GM18499 (cell line): ENCODE measurements around the gene FAIM.
"Not testable (repeated sequence)": the region's sequence is repeated elsewhere in the genome, so short reads cannot be mapped to it uniquely, and the experiment has no call there.

Source experiments
- ATAC-seq: cut with Tn5 transposase; IDR thresholded peaks from one replicate; pipeline ENCODE4 v1.9.1; 2021; ENCODE audit warnings: moderate number of reproducible peaks; ENCODE audit not compliant: insufficient read depth, unreplicated experiment

FAIM gene

DNA sequence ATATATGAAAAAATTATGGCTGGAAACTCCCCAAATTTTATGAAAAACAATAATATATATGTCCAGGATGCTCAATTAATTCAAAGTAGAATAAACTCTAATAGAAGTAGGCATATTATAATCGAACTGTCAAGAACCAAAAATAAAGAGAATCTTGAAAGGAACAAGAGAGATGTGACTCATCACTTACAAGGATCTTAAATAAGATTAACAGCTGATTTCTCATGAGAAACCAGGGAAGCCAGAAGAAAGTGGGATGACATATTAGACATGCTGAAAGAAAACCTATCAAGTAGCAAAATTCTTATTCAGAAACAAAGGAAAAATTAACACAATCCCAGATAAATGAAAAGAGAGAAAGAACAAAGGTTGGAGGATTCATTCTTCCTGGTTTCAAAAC is 66.8 kb downstream of the FAIM start:
- no peak for ATAC-seq

DNA sequence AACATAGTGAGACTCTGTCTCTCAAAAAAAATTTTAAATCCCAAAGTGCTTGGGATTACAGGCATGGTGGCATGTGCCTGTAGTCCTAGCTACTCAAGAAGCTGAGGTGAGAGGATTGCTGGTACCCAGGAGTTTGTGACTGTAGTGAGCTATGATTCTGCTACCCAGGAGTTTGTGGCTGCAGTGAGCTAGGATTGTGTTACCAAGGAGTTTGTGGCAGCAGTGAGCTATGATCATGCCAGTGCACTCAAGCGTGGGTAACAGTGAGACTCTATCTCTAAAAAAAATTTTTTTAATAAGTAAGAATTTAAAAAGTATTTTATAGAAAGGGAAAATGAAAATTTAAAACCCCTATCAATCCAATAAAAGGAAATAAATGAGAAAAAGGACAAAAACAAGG is 69.5 kb downstream of the FAIM start:
- ATAC-seq: no peak

DNA sequence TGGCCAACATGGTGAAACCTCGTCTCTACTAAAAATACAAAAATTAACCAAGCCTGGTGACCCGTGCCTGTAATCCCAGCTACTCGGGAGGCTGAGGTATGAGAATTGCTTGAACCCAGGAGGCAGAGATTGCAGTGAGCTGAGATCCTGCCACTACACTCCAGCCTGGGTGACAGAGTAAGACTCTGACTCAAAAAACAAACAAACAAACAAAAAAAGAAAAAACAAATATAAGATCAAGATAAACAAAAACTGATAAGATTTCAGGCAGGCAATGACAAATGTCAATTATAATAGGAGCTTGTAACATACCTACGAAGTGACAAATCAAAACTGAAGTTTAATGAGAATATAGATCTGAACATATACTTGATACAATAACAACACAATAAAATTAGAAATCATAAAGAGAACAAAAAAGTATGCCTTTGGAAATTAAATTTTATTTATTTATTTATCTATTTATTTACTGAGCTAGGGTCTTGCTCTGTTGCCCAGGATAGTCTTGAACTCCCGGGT is 70.4 kb downstream of the FAIM start:
- ATAC-seq: no peak

DNA sequence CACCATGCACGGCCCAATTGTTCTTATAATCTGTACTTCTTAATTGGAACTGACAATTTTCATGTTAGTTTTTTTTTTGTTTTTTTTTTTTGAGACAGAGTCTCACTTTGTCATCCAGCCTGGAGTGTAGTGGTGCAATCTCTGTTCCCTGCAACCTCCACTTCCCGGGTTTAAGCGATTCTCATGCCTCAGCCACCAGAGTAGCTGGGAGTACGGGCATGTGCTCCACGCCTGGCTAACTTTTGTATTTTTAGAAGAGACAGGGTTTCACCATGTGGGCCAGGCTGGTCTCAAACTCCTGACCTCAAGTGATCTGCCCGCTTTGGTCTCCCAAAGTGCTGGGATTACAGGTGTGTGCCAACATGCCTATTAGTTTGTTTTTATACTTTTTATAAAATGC is 72.4 kb downstream of the FAIM start:
- ATAC-seq: not testable (repeated sequence)

DNA sequence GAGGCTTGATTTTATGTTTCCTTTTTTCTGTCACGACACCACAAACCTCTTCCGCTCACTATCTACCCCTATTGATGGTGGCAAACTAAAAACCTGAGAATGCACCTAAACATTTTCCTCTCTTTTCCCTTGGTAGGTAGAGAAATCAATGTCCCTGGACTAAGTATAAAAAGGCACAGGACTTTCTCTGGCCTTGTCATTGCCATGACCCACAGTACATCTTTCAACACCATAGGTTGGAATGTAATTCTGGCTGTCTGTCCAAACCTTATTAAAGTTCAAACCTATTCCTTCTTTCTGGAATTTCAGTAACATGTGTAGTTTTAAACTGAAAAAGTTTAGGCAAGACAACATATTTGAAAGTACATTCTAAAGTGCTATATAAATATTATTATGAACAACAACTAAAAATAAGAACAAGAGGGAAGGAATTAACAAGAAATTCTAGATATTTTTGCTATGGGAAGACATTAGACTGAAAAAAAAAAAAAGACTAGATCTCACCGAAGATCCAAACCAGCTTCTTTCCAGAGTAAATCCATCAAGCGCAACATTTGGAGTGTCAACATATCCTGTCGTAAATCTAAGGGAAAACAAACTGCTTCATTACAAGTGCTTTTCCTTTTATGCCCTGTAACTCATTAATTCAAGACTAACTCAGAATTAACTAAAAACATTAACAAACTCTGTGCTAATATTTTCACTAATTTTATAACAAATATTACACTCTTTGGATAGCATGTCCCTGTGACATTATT is 73.1 kb downstream of the FAIM start:
- ATAC-seq: no peak

DNA sequence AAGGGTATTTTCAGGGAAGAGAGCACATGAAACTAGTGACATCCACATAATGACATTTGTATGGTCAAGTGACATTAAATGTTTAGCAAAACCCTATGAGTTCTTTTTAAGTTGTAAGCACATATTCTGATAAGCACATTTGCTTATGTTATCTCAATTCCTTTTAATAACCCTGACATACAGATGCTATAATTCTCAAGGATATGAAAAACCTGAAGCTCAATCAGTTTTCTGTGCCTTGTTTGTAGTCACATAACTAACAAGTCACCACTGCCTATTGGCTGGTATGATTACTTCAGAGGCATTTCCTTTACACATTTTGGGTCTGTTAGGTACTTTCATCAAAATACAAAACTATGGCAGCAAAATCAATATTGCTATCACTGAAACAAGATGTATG is 74.1 kb downstream of the FAIM start:
- no peak for ATAC-seq
